NCI-H2107 treated with DMSO at 0.1 percent for 48 hours (cell line): Measurements from ENCODE around the gene PLCB2.

ENCODE experiments used
- DNase-seq: peaks from one replicate; lab custom pipeline; 2025; ENCODE audit not compliant: unreplicated experiment; lab: John Stamatoyannopoulos, UW

Gene PLCB2

GRCh38 chr15:40286794-40287193, 20.9 kb downstream of the PLCB2 start:
- DNase-seq: no peak

- no peak for DNase-seq
Observed at GRCh38 chr15:40286061-40286532, 21.6 kb downstream of the PLCB2 start.

- no peak for DNase-seq
Observed at GRCh38 chr15:40285554-40286011, 22.2 kb downstream of the PLCB2 start.

GRCh38 chr15:40285151-40285550, 22.6 kb downstream of the PLCB2 start:
- no peak for DNase-seq

GRCh38 chr15:40283615-40284300, 24.0 kb downstream of the PLCB2 start:
- no peak for DNase-seq

- no peak for DNase-seq
Observed at GRCh38 chr15:40282869-40283614, 24.7 kb downstream of the PLCB2 start, which contains the start of gene ANKRD63. Gene ANKRD63 (minus strand): TSS chr15:40283064. CDS start chr15:40282586, 478 bp downstream.

GRCh38 chr15:40282147-40282868, 25.4 kb downstream of the PLCB2 start:
- DNase-seq: no peak

GRCh38 chr15:40281801-40282146, 26.0 kb downstream of the PLCB2 start:
- no peak for DNase-seq

GRCh38 chr15:40281057-40281800, 26.5 kb downstream of the PLCB2 start:
- DNase-seq: no peak

- no peak for DNase-seq
Observed at GRCh38 chr15:40280260-40281056, 27.3 kb downstream of the PLCB2 start.

GRCh38 chr15:40279437-40280141, 28.1 kb downstream of the PLCB2 start:
- peak; percentile 61 for DNase-seq

GRCh38 chr15:40278026-40278425, 29.7 kb downstream of the PLCB2 start:
- DNase-seq: no peak

GRCh38 chr15:40277471-40277870, 30.3 kb downstream of the PLCB2 start:
- DNase-seq: no peak

- DNase-seq: no peak
Observed at GRCh38 chr15:40276927-40277326, 30.8 kb downstream of the PLCB2 start.

- no peak for DNase-seq
Observed at GRCh38 chr15:40275954-40276353, 31.8 kb downstream of the PLCB2 start.

- DNase-seq: no peak
Observed at GRCh38 chr15:40275523-40275922, 32.2 kb downstream of the PLCB2 start.

- DNase-seq: no peak
Observed at GRCh38 chr15:40274350-40275274, 33.1 kb downstream of the PLCB2 start.

- DNase-seq: no peak
Observed at GRCh38 chr15:40273428-40273827, 34.3 kb downstream of the PLCB2 start.
